Ovary (tissue), 9 donors: ENCODE data around the gene ADK. TPM values are rescaled to one million over a fixed set of nuclear protein-coding genes. Genes with fewer than 3 reads are reported as not detected.
"Not testable (repeated sequence)": the region's sequence is repeated elsewhere in the genome, so short reads cannot be mapped to it uniquely, and the experiment has no call there.

ENCODE experiments used
- DNase-seq, 5 donors: peaks; one replicate each; pipeline ENCODE4 v3.0.0-alpha.2; 2019 to 2020
- H3K27ac ChIP-seq, 2 donors: fragments of 200-600 bp; one replicate each; pipeline versions ENCODE4 v1.5.1 to v1.8.0; 2019 to 2022
- H3K27me3 ChIP-seq: fragments of 200-600 bp; one replicate; pipeline ENCODE4 v1.8.0; 2022
- H3K36me3 ChIP-seq: fragments of 200-600 bp; sonication (generic); one replicate; pipeline ENCODE4 v1.5.1; 2019
- H3K4me1 ChIP-seq: one replicate; pipeline ENCODE4 v1.8.1; 2013; ENCODE audit warnings: mild to moderate bottlenecking, moderate library complexity; ENCODE audit not compliant: insufficient read depth
- H3K4me3 ChIP-seq: fragments of 200-600 bp; sonication (generic); one replicate; pipeline ENCODE4 v1.5.1; 2017
- H3K9me3 ChIP-seq, 2 donors: fragments of 200-600 bp in 1 of 2; sonication (generic) in 1 of 2; one replicate each; pipeline versions ENCODE4 v1.5.1 to v1.8.1; 2013 to 2019; ENCODE audit warnings: mild to moderate bottlenecking in 1 of 2, moderate library complexity in 1 of 2
- CTCF ChIP-seq, 3 donors: fragments of 450-650 bp in 2 of 3; fragments of 200-600 bp in 1 of 3; IDR thresholded peaks; one replicate each; pipeline versions ENCODE4 v1.5.1 to v1.8.0; 2016 to 2022; ENCODE audit warnings: antibody characterized with exemption in 3 of 3, mild to moderate bottlenecking in 1 of 3
- EP300 ChIP-seq: sonication (generic); formaldehyde crosslinking; IDR thresholded peaks from one replicate; pipeline ENCODE4 v1.6.1; 2017; ENCODE audit warnings: antibody characterized with exemption
- POLR2A ChIP-seq: fragments of 450-650 bp; IDR thresholded peaks from one replicate; pipeline ENCODE4 v1.6.1; 2017; ENCODE audit warnings: antibody characterized with exemption, mild to moderate bottlenecking, moderate library complexity
- WGBS, 3 donors: extraction: QIAGEN DNeasy Blood & Tissue Kit in 1 of 3; methylation state at CpG; one replicate each; pipeline versions ENCODE4 v1.1.5 to v1.1.7; 2013 to 2017; 5-methylcytosine and 5-hydroxymethylcytosine counted together
- intact Hi-C, 4 donors: fragments of 100-400 bp; cut with DNase I; formaldehyde crosslinking; loops; one replicate each; pipeline versions ENCODE4 v1.11.0 to v1.15.1; 2022 to 2023
- polyA plus RNA-seq, 2 donors: library from polyadenylated mRNA; stranded (reverse); fragments of 200-250 nt in 1 of 2; fragments of 350-450 nt in 1 of 2; fragmentation: Illumina TruSeq in 1 of 2; extraction: RNeasy Lipid Tissue Mini Kit (QIAGEN cat#74804) in 1 of 2; gene quantifications; one replicate each; pipeline ENCODE4 v1.2.3, GENCODE V29; 2013 to 2014
- total RNA-seq, 7 donors: library from RNA; depleted of rRNA in 2 of 7; stranded (reverse); fragments of >200 nt in 2 of 7; fragmentation: NEBNext Ultra II Directional in 3 of 7; extraction: Animal tissue kit (Norgen Biotek cat#: 25700) in 3 of 7; gene quantifications; one replicate each; pipeline versions ENCODE4 v1.1.0 to v1.2.4, GENCODE V29; 2016 to 2023
- donor health status: DM: no; HTN: no; CAD: no; lungs with moderate emphysema.
- donor health status: DM: no; HTN: no; CAD: no.
- donor health status: Bipolar disorder and iron deficiency.
- donor health status: DM: yes; HTN: yes; CAD: no.
- donor health status: DM: no; HTN: no; CAD: no.
- donor health status: DM: yes; HTN: yes; CAD: no.

Gene ADK
- total and polyA plus RNA-seq, 9 donors, result 9.4 to 20.4 (median 12.2) TPM

DNA sequence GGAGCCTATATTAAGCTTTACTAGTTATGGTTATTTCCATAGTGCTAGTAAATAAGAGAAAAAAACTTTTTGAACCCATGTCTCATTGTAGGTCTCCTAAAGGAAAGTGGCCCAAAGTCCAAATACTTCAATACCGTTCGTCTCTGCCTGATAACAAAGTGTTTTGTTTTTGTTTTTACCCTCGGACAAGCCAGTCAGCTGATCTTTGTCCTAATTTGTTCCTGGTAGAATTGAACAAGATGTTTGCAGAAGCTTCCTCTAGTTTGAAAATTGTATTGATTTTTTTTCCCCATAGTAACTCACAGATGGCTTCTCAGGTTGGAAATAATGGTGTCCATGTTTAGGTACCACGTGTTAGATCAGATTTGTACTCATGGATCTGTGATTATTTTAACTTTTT is 339.5 kb downstream of the ADK start:
- 27 to 51% (median 31%) methylated on average over 4 of the region's 4 CpGs for WGBS, 3 donors
- Histone ChIP-seq H3K36me3 (no peaks in the 10 kb centered on the region), H3K4me1 (no peaks in the 10 kb centered on the region), H3K9me3 (no peaks in the 10 kb centered on the region), H3K4me3 (no peak overlapping the region), H3K27ac (no peak overlapping the region), H3K27me3 (no peaks in the 10 kb centered on the region)
- no peak for TF ChIP-seq CTCF (IDR thresholded peaks at IDR 0.05)
- TF ChIP-seq EP300, result no peak
- no peak for TF ChIP-seq POLR2A
- no peak for DNase-seq
- intact Hi-C loops, result no loop called here

DNA sequence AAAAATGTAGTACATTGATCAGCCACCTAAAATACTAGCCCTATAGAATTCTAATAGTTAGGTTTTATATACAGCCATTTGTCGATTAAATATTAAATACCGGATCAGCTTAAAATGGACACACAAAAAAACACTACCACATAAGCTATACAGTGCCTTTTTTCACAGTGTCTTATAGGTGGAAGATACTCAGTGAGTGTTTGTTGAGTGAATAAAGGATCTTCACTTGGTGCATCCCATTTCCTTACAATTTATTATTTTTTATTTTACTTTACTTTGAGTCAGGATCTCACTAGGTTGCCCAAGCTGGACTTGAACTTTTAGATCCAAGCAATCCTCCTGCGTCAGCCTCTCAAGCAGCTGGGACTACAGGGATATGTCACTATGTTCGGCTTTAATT is 340.0 kb downstream of the ADK start:
- 98 to 100% (median 98%) methylated on average over 4 of the region's 4 CpGs for WGBS, 3 donors
- DNase-seq, result no peak
- no peak for TF ChIP-seq EP300
- no peak for TF ChIP-seq CTCF (IDR thresholded peaks at IDR 0.05)
- TF ChIP-seq POLR2A, result no peak
- no peak overlapping the region for H3K27ac ChIP-seq
- H3K36me3 ChIP-seq, result no peaks in the 10 kb centered on the region
- no peak overlapping the region for H3K4me3 ChIP-seq
- H3K9me3 ChIP-seq, result no peaks in the 10 kb centered on the region
- intact Hi-C loops, result no loop called here
- no peaks in the 10 kb centered on the region for H3K4me1 ChIP-seq
- no peaks in the 10 kb centered on the region for H3K27me3 ChIP-seq

GRCh38 chr10:74496276-74496675 is 345.3 kb downstream of the ADK start:
- intact Hi-C loops, H3K27me3 ChIP-seq, H3K4me3 ChIP-seq, H3K36me3 ChIP-seq, DNase-seq, H3K27ac ChIP-seq, H3K9me3 ChIP-seq, H3K4me1 ChIP-seq: not testable (repeated sequence)
- 95 to 98% (median 98%) methylated on average over 3 of the region's 3 CpGs for WGBS, 3 donors

GRCh38 chr10:74498664-74499063 is 347.6 kb downstream of the ADK start:
- H3K9me3 ChIP-seq, H3K4me3 ChIP-seq, H3K27me3 ChIP-seq, H3K36me3 ChIP-seq, intact Hi-C loops, H3K4me1 ChIP-seq, H3K27ac ChIP-seq, DNase-seq: not testable (repeated sequence)

DNA sequence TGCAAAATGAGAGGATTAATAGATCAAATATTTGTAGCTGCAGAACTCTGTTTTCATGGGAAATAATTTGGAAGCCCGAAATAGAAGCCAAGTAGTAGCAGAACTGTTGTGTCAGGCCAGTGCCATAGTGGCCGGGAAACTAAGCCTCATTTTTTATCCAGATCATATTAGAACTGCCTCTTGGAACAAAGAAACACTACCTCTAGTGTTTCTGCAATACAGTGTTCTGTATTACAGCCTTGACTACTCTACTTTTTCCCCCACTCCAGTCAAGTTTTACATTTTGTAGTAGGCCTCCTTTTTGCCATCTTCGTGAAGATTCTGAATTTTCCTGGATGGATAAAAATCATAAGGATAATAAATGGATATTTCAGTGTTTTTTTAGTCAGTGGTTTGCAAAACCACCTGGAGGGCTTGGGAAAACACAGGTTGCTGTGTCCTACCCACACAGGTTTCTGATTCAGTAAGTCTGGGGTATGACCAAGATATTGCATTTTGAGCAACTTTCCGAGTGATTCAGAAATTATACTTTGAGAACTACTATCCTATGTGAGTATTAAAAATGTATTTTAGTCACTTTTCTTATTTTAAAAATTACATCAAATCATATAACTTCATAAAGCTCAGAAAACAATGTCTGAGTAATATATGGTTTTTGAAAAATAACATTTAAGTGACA is 349.1 kb downstream of the ADK start:
- peaks cover 2% of the 10 kb centered on the region for H3K4me1 ChIP-seq
- no peak for DNase-seq
- 74 to 80% (median 79%) methylated on average over 4 of the region's 4 CpGs for WGBS, 3 donors
- H3K27me3 ChIP-seq, result no peaks in the 10 kb centered on the region
- H3K4me3 ChIP-seq, result no peak overlapping the region
- intact Hi-C loops, result no loop called here
- no peak for TF ChIP-seq EP300
- TF ChIP-seq CTCF (IDR thresholded peaks at IDR 0.05), result no peak
- no peak for TF ChIP-seq POLR2A
- no peaks in the 10 kb centered on the region for H3K36me3 ChIP-seq
- H3K9me3 ChIP-seq, result no peaks in the 10 kb centered on the region
- no peak overlapping the region for H3K27ac ChIP-seq
